Glutamatergic neuron (in vitro differentiated cells): ENCODE data around the gene RESP18. TPM values are rescaled to one million over a fixed set of nuclear protein-coding genes. Genes with fewer than 3 reads are reported as not detected.

ENCODE experiments used
- DNase-seq: peaks from one replicate; pipeline ENCODE4 v3.0.0; 2022
- H3K27ac Mint-ChIP-seq: one replicate; pipeline ENCODE4 v1.8.0; 2020; ENCODE audit warnings: mild to moderate bottlenecking, mixed read lengths, inconsistent platforms; ENCODE audit not compliant: unreplicated experiment
- H3K27me3 Mint-ChIP-seq: one replicate; pipeline ENCODE4 v1.8.0; 2020; ENCODE audit warnings: mild to moderate bottlenecking, moderate library complexity, mixed read lengths, inconsistent platforms; ENCODE audit not compliant: unreplicated experiment
- H3K36me3 Mint-ChIP-seq: one replicate; pipeline ENCODE4 v1.8.0; 2020; ENCODE audit warnings: mild to moderate bottlenecking, mixed read lengths, inconsistent platforms; ENCODE audit not compliant: unreplicated experiment
- H3K4me1 Mint-ChIP-seq: one replicate; pipeline ENCODE4 v1.8.0; 2020; ENCODE audit warnings: mild to moderate bottlenecking, low read depth, mixed read lengths, inconsistent platforms; ENCODE audit not compliant: unreplicated experiment
- H3K4me3 Mint-ChIP-seq: one replicate; pipeline ENCODE4 v1.8.0; 2020; ENCODE audit warnings: mild to moderate bottlenecking, mixed read lengths, inconsistent platforms; ENCODE audit not compliant: unreplicated experiment
- H3K9me3 Mint-ChIP-seq: one replicate; pipeline ENCODE4 v1.8.0; 2020; ENCODE audit warnings: mild to moderate bottlenecking, moderate library complexity, mixed read lengths, inconsistent platforms; ENCODE audit not compliant: unreplicated experiment
- total RNA-seq: library from RNA; stranded (reverse); fragmentation: NEBNext Ultra II Directional; extraction: Animal tissue kit (Norgen Biotek cat#: 25700); gene quantifications from one replicate; pipeline ENCODE4 v1.2.1, GENCODE V29; 2021; ENCODE audit not compliant: unreplicated experiment
- TF ChIP-seq, protein P1 (sequence below): fragments of 200-600 bp; sonication (generic); IDR thresholded peaks from one replicate; pipeline ENCODE4 v1.5.0; 2021; ENCODE audit not compliant: partially characterized antibody, unreplicated experiment

Gene RESP18
- total RNA-seq, 1 donor from 2014 or later, result not detected

DNA sequence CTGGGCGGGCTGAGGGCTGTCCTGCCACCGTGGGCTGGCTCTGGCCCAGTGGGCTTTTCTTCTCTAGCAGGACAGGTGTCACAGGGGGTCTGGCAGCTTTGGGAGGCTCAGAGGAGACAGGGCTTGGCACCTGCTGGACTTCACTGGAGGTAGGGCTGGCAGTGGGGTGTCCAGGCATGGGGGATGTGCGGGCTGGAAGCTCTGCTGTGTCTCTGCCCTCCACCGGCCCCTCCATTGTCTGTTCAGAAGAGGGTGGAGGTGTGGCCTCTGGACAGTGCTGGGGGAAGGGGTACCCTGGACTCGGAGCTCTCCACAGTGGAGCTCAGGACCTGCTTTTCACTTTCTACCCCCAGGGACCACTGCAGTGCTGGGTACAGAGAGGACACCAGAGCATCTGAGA, 32.5 kb downstream of the RESP18 start:
- H3K27me3 Mint-ChIP-seq, result peaks cover 10% of the 10 kb centered on the region
- H3K27ac Mint-ChIP-seq, result no peak overlapping the region
- peaks cover 5% of the 10 kb centered on the region for H3K9me3 Mint-ChIP-seq
- H3K4me3 Mint-ChIP-seq, result no peak overlapping the region
- TF ChIP-seq, protein P1, sequence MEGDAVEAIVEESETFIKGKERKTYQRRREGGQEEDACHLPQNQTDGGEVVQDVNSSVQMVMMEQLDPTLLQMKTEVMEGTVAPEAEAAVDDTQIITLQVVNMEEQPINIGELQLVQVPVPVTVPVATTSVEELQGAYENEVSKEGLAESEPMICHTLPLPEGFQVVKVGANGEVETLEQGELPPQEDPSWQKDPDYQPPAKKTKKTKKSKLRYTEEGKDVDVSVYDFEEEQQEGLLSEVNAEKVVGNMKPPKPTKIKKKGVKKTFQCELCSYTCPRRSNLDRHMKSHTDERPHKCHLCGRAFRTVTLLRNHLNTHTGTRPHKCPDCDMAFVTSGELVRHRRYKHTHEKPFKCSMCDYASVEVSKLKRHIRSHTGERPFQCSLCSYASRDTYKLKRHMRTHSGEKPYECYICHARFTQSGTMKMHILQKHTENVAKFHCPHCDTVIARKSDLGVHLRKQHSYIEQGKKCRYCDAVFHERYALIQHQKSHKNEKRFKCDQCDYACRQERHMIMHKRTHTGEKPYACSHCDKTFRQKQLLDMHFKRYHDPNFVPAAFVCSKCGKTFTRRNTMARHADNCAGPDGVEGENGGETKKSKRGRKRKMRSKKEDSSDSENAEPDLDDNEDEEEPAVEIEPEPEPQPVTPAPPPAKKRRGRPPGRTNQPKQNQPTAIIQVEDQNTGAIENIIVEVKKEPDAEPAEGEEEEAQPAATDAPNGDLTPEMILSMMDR, result no peak
- H3K4me1 Mint-ChIP-seq, result peaks cover 4% of the 10 kb centered on the region
- H3K36me3 Mint-ChIP-seq, result peaks cover 21% of the 10 kb centered on the region
- no peak for DNase-seq

DNA sequence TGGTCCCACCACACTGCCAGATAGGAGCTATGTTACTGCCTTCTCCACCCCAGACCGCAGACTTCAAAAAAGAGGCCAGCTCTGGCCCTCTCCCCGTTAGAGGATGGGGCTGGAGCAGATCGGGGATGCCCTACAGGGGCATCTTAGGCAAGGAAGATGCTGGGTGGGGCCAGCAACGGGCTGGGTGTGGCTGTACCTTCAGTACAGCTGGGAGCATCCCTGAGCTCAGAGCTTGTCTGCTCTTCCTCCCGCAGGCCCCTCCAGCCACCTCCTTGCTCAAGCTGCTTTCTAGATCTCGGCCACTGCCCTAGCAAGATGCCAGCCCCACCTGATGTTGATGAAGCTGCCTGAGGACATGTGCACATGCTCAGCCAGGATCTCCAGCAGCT, 33.2 kb downstream of the RESP18 start:
- Mint-ChIP-seq H3K27me3 (peaks cover 10% of the 10 kb centered on the region), H3K4me3 (no peak overlapping the region), H3K36me3 (peaks cover 21% of the 10 kb centered on the region), H3K9me3 (peaks cover 5% of the 10 kb centered on the region), H3K4me1 (peaks cover 4% of the 10 kb centered on the region), H3K27ac (peak overlapping the region; percentile 33)
- no peak for DNase-seq
- TF ChIP-seq, protein P1, result no peak

DNA sequence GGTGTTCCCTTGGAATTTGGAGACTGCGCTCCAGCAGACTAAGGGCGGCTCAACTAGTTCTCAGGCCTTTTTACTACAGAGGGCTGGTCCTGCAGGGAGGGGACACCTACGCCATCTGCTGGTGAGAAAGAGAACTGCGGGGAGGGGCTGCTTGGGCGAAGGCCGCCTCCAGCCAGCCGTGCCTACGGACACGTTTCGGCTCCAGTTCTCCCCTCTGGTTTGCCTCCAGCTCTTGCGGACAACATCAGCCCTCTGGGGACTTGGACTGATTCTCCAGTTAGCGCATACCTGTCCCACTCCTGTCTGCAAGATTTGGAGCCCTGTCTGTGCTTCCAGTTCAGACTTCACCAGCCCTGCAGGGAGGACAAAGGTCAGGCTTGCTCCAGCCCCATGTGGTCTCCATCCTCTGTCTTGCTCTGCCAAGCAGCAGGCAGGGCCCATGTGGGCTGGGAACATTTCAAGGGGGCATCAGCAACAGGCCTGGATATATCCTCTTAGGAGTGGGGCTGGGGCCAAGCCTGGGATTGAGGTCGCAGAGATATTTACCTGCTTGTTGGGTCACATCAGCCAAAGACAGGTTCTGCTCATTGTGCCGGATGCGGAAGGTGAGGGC, 33.7 kb downstream of the RESP18 start:
- H3K27me3 Mint-ChIP-seq, result peaks cover 14% of the 10 kb centered on the region

DNA sequence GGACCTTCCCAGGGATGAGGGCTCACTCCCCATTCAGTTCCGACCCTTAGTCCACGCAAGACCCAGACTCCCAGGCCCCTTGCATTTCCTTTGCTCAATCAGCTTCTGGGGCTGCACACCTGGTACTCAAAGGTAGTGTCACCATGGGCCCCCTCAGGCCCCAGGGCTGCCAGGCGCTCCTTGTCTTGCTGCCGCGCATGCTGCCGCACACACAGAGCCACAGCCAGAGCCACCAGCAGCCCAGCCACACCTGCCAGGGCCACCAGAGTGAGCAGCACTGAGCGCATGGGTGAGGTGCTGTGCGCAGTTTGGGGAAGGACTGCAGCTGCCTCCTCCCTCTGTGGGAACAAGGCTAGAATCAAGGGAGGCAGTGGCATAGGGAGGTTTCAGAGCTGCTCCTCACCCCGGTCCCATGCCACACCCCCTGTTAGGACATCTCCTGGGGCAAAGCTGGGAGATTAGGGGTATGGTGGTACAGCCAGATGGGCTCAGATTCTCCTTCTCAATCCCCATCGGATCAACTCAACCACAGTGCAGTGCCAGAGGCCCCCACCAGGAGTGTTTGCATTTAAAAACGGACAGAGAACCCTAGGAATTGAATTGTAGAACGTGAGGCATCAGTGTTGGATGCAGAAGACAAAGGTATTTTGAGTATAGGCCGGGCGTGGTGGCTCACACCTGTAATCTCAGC, 34.6 kb downstream of the RESP18 start:
- Mint-ChIP-seq H3K27ac (no peak overlapping the region), H3K4me3 (no peak overlapping the region), H3K9me3 (peaks cover 8% of the 10 kb centered on the region), H3K4me1 (peaks cover 7% of the 10 kb centered on the region), H3K27me3 (peaks cover 14% of the 10 kb centered on the region), H3K36me3 (peaks cover 14% of the 10 kb centered on the region)
- peak; percentile 47 for DNase-seq
- TF ChIP-seq, protein P1, result no peak

More for the DNA sequence above, 33.7 kb downstream of the RESP18 start:
- peak; percentile 96 for DNase-seq
- Mint-ChIP-seq H3K4me3 (no peak overlapping the region), H3K36me3 (peaks cover 21% of the 10 kb centered on the region), H3K9me3 (peaks cover 8% of the 10 kb centered on the region), H3K4me1 (peaks cover 7% of the 10 kb centered on the region), H3K27ac (peak overlapping the region; percentile 33)
- TF ChIP-seq, protein P1, result peak; percentile 98

DNA sequence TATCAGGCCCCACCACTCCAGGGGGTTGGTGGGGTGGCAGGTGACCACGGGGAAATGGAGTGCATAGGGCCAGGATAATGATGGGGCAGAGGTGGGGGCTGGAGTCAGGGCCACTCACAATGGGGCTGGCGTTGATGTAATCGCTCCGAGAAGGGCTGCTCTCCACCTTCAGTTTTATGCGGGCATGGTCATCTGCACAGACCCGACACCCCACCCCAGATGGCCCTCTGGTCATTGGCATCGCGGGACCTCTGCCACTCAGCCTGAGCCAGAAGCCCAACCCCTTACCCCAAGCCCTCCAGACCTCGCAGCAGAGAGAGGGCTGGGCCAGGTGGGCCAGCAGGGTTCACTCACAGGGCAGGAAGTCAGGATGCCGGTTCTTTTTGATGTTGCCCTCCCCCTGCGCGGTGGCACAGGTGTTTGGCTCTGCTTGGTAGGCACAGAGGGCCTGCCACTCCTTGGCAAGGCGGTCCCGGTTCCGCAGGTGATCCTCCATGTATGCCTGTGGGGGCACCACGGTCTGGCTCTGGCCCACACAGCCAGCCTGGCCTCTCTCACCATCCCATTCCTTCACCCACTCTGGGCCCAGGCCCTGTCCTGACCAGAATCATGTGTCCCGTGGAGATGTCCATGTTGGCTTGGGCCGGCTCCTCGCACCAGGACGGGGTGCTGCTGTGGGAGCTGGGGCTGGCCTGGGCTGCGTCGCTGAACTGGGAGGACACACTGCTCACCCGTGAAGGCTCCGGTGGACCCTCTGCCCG, 35.7 kb downstream of the RESP18 start:
- peaks cover 14% of the 10 kb centered on the region for H3K27me3 Mint-ChIP-seq
- H3K27ac Mint-ChIP-seq, result no peak overlapping the region
- H3K36me3 Mint-ChIP-seq, result peaks cover 13% of the 10 kb centered on the region
- peaks cover 7% of the 10 kb centered on the region for H3K4me1 Mint-ChIP-seq
- TF ChIP-seq, protein P1, result no peak
- no peak for DNase-seq
- no peak overlapping the region for H3K4me3 Mint-ChIP-seq
- peaks cover 8% of the 10 kb centered on the region for H3K9me3 Mint-ChIP-seq
